Neuronal stem cell (in vitro differentiated cells): ENCODE data around the gene TWF2.

Experiments used
- DNase-seq: peaks from one replicate; pipeline ENCODE4 v3.0.0-alpha.2; 2013; ENCODE audit warnings: low spot score
- H2AFZ ChIP-seq: one replicate; pipeline ENCODE4 v1.6.1; 2013; ENCODE audit warnings: mild to moderate bottlenecking, low read length, inconsistent platforms
- H2AK5ac ChIP-seq: 2 replicates; pipeline ENCODE4 v1.6.1; 2013; ENCODE audit warnings: low read depth, mild to moderate bottlenecking, inconsistent platforms, low read length, moderate library complexity, mixed read lengths
- H2BK120ac ChIP-seq: 2 replicates; pipeline ENCODE4 v1.6.1; 2013; ENCODE audit warnings: low read depth, mild to moderate bottlenecking, inconsistent platforms, low read length, moderate library complexity, mixed read lengths
- H2BK12ac ChIP-seq: one replicate; pipeline ENCODE4 v1.6.1; 2013; ENCODE audit warnings: low read length, inconsistent platforms
- H2BK15ac ChIP-seq: 2 replicates; pipeline ENCODE4 v1.6.1; 2013; ENCODE audit warnings: mild to moderate bottlenecking, low read length, inconsistent platforms, mixed read lengths
- H2BK5ac ChIP-seq: one replicate; pipeline ENCODE4 v1.6.1; 2013; ENCODE audit warnings: inconsistent platforms, mild to moderate bottlenecking, low read length, moderate library complexity
- H3K14ac ChIP-seq: one replicate; pipeline ENCODE4 v1.6.1; 2013; ENCODE audit warnings: low read length, inconsistent platforms
- H3K18ac ChIP-seq: 2 replicates; pipeline ENCODE4 v1.6.1; 2013; ENCODE audit warnings: low read length, inconsistent platforms
- H3K23ac ChIP-seq: 2 replicates; pipeline ENCODE4 v1.6.1; 2013; ENCODE audit warnings: low read depth, mild to moderate bottlenecking, mixed read lengths, low read length, inconsistent platforms; ENCODE audit not compliant: poor library complexity
- H3K27ac ChIP-seq: replicated peaks from 3 replicates; pipeline ENCODE4 v1.5.1; 2013; ENCODE audit warnings: low read length, inconsistent platforms
- H3K27me3 ChIP-seq, 3 experiments: 2 replicates each; pipeline ENCODE4 v1.6.1; 2013; ENCODE audit warnings: low read length in 3 of 3, mild to moderate bottlenecking in 2 of 3, inconsistent platforms in 1 of 3, low read depth in 1 of 3, mixed read lengths in 1 of 3, moderate library complexity in 1 of 3; ENCODE audit not compliant: control insufficient read depth in 3 of 3, insufficient read depth in 3 of 3
- H3K36me3 ChIP-seq, 2 donors: replicated peaks in 1 of 2; 2 replicates each; pipeline ENCODE4 v1.6.1; 2013; ENCODE audit warnings: low read length in 2 of 2; ENCODE audit not compliant: control insufficient read depth in 2 of 2, insufficient read depth in 2 of 2
- H3K4ac ChIP-seq: 2 replicates; pipeline ENCODE4 v1.6.1; 2013; ENCODE audit warnings: inconsistent platforms, mild to moderate bottlenecking, low read length, moderate library complexity
- H3K4me1 ChIP-seq, 2 donors: 1 replicate in 1 of 2; 2 replicates in 1 of 2; pipeline ENCODE4 v1.6.1; 2013; ENCODE audit warnings: low read length in 2 of 2, low read depth in 1 of 2; ENCODE audit not compliant: control insufficient read depth in 2 of 2, insufficient read depth in 1 of 2
- H3K4me2 ChIP-seq: one replicate; pipeline ENCODE4 v1.6.1; 2013; ENCODE audit warnings: mild to moderate bottlenecking, low read length, inconsistent platforms; ENCODE audit not compliant: insufficient read depth, poor library complexity, severe bottlenecking
- H3K4me3 ChIP-seq, 2 donors: 2 replicates each; pipeline ENCODE4 v1.5.1; 2013; ENCODE audit warnings: low read length in 2 of 2, mild to moderate bottlenecking in 2 of 2, inconsistent platforms in 1 of 2, moderate library complexity in 1 of 2
- H3K79me1 ChIP-seq: one replicate; pipeline ENCODE4 v1.6.1; 2013; ENCODE audit warnings: low read depth, mild to moderate bottlenecking, inconsistent platforms, low read length, moderate library complexity
- H3K9ac ChIP-seq: one replicate; pipeline ENCODE4 v1.6.1; 2013; ENCODE audit warnings: mild to moderate bottlenecking, low read depth, low read length, inconsistent platforms; ENCODE audit not compliant: poor library complexity
- H3K9me3 ChIP-seq, 2 donors: replicated peaks in 1 of 2; 2 replicates each; pipeline versions ENCODE3 to v1.6.1; 2013; ENCODE audit warnings: low read length in 2 of 2, mild to moderate bottlenecking in 2 of 2, inconsistent platforms in 1 of 2, low read depth in 1 of 2, mixed read lengths in 1 of 2, moderate library complexity in 1 of 2; ENCODE audit not compliant: control insufficient read depth in 2 of 2, insufficient read depth in 1 of 2
- H4K8ac ChIP-seq: one replicate; pipeline ENCODE4 v1.6.1; 2013; ENCODE audit warnings: low read depth, mild to moderate bottlenecking, inconsistent platforms, low read length, moderate library complexity
- H4K91ac ChIP-seq: one replicate; pipeline ENCODE4 v1.6.1; 2013; ENCODE audit warnings: low read length, low read depth, mild to moderate bottlenecking, inconsistent platforms; ENCODE audit not compliant: poor library complexity
- WGBS, 2 donors: extraction: QIAGEN DNeasy Blood & Tissue Kit; methylation state at CpG; one replicate each; pipeline ENCODE4 v1.1.7; 2013; ENCODE audit warnings: missing lambda C conversion rate in 2 of 2, mixed read lengths in 1 of 2; ENCODE audit not compliant: insufficient read length in 2 of 2, insufficient replicate concordance in 1 of 2; ENCODE audit errors: extremely low coverage in 2 of 2; 5-methylcytosine and 5-hydroxymethylcytosine counted together

TWF2 gene

GRCh38 chr3:52238193-52238760, 681 bp downstream of the TWF2 start:
- Histone ChIP-seq H2BK120ac (no peak overlapping the region), H3K14ac (no peak overlapping the region), H2AK5ac (no peak overlapping the region), H3K4me2 (peak overlapping the region; percentile 70), H2BK5ac (no peak overlapping the region), H2BK15ac (no peak overlapping the region), H3K4me1 (peaks cover 15 to 17% of the 10 kb centered on the region in 2 donors), H3K36me3 (peaks cover 3 to 13% of the 10 kb centered on the region in 2 donors), H3K27me3 (no peaks in the 10 kb centered on the region), H3K9me3 (no peaks in the 10 kb centered on the region), H3K4me3 (peak overlapping the region; percentile 97 to 98), H4K91ac (no peak overlapping the region), H3K9ac (peak overlapping the region; percentile 94), H2BK12ac (no peak overlapping the region), H3K4ac (no peak overlapping the region), H3K27ac (no peak overlapping the region), H3K23ac (no peak overlapping the region), H4K8ac (no peak overlapping the region), H2AFZ (peak overlapping the region; percentile 99), H3K79me1 (no peaks in the 10 kb centered on the region), H3K18ac (no peak overlapping the region)
- no peak for DNase-seq
- WGBS, 2 donors: no CpG with 5 or more reads among the region's 11 CpGs

- H3K9me3 ChIP-seq: no peaks in the 10 kb centered on the region
- no peak overlapping the region for H4K91ac ChIP-seq
- no peak for DNase-seq
- H3K27ac ChIP-seq: no peak overlapping the region
- H2BK120ac ChIP-seq: no peak overlapping the region
- no peak overlapping the region for H2BK12ac ChIP-seq
- no peaks in the 10 kb centered on the region for H3K27me3 ChIP-seq
- no peaks in the 10 kb centered on the region for H3K79me1 ChIP-seq
- H3K9ac ChIP-seq: peak overlapping the region; percentile 15
- peak overlapping the region in 1 of 2 donors; percentile 97 for H3K4me3 ChIP-seq
- H3K18ac ChIP-seq: peak overlapping the region; percentile 84
- H2AK5ac ChIP-seq: peak overlapping the region; percentile 92
- peak overlapping the region; percentile 23 for H3K14ac ChIP-seq
- no peak overlapping the region for H3K23ac ChIP-seq
- H2AFZ ChIP-seq: no peak overlapping the region
- peaks cover 15 to 17% of the 10 kb centered on the region in 2 donors for H3K4me1 ChIP-seq
- H3K4me2 ChIP-seq: no peak overlapping the region
- no peak overlapping the region for H4K8ac ChIP-seq
- no peak overlapping the region for H3K4ac ChIP-seq
- H3K36me3 ChIP-seq: peaks cover 5 to 13% of the 10 kb centered on the region in 2 donors
- peak overlapping the region; percentile 59 for H2BK5ac ChIP-seq
- peak overlapping the region; percentile 55 for H2BK15ac ChIP-seq
- WGBS, 2 donors: no CpG with 5 or more reads among the region's 8 CpGs
Observed at GRCh38 chr3:52237657-52238172, 1.2 kb downstream of the TWF2 start.

GRCh38 chr3:52237006-52237656, 1.8 kb downstream of the TWF2 start:
- DNase-seq: no peak
- Histone ChIP-seq H3K4me1 (peaks cover 15 to 17% of the 10 kb centered on the region in 2 donors), H4K91ac (no peak overlapping the region), H3K79me1 (no peaks in the 10 kb centered on the region), H3K27ac (no peak overlapping the region), H3K27me3 (no peaks in the 10 kb centered on the region), H3K4me2 (no peak overlapping the region), H3K9ac (peak overlapping the region; percentile 65), H4K8ac (no peak overlapping the region), H3K4me3 (peak overlapping the region in 1 of 2 donors; percentile 7), H2AFZ (no peak overlapping the region), H2BK15ac (peak overlapping the region; percentile 55), H2BK5ac (peak overlapping the region; percentile 59), H3K4ac (no peak overlapping the region), H3K23ac (no peak overlapping the region), H3K9me3 (no peaks in the 10 kb centered on the region), H3K18ac (peak overlapping the region; percentile 67), H2BK120ac (no peak overlapping the region), H3K14ac (peak overlapping the region; percentile 23), H2BK12ac (peak overlapping the region; percentile 61), H3K36me3 (peaks cover 5 to 13% of the 10 kb centered on the region in 2 donors), H2AK5ac (peak overlapping the region; percentile 92)
- WGBS, 2 donors: no CpG with 5 or more reads among the region's 6 CpGs

- Histone ChIP-seq H3K4me1 (peaks cover 15 to 17% of the 10 kb centered on the region in 2 donors), H4K91ac (no peak overlapping the region), H2AK5ac (no peak overlapping the region), H3K27me3 (no peaks in the 10 kb centered on the region), H3K4me2 (no peak overlapping the region), H3K27ac (no peak overlapping the region), H3K4me3 (no peak overlapping the region), H2BK12ac (no peak overlapping the region), H2BK15ac (no peak overlapping the region), H3K9ac (no peak overlapping the region), H3K36me3 (peaks cover 5 to 13% of the 10 kb centered on the region in 2 donors), H3K4ac (no peak overlapping the region), H3K79me1 (no peaks in the 10 kb centered on the region), H3K18ac (no peak overlapping the region), H4K8ac (no peak overlapping the region), H3K23ac (no peak overlapping the region), H2BK5ac (no peak overlapping the region), H3K9me3 (no peaks in the 10 kb centered on the region), H2AFZ (no peak overlapping the region), H2BK120ac (no peak overlapping the region), H3K14ac (peak overlapping the region; percentile 17)
- DNase-seq: no peak
- WGBS, 2 donors: no CpG with 5 or more reads among the region's 5 CpGs
Observed at GRCh38 chr3:52236424-52236886, 2.5 kb downstream of the TWF2 start.
